GM10847 (cell line): ENCODE data around the gene PCDHGA3.

Experiments used
- POLR2A ChIP-seq: IDR thresholded peaks from 2 replicates; pipeline ENCODE4 v1.6.1; 2011; ENCODE audit not compliant: insufficient read length; ENCODE audit errors: extremely low read depth

PCDHGA3 gene

DNA sequence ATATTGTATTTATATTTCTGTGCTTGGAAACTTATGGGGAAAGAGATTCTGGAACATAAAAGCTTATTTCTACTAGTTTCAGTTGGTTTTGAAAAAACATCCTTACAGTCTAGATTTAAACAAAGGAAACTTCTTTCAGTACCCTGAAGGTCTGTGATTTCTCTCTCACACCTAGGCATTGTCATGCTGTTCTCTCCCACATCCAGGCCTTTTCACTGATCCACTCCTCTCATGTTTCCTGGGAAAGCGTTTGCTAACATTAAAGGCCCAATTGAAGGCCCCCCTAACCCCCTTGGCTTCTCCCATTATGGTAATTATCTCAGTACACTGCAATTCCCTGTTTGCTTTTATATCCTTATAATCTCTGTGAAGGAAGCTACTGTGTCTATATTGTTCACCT is 856 bp upstream of the PCDHGA3 start:
- TF ChIP-seq POLR2A: no peak

DNA sequence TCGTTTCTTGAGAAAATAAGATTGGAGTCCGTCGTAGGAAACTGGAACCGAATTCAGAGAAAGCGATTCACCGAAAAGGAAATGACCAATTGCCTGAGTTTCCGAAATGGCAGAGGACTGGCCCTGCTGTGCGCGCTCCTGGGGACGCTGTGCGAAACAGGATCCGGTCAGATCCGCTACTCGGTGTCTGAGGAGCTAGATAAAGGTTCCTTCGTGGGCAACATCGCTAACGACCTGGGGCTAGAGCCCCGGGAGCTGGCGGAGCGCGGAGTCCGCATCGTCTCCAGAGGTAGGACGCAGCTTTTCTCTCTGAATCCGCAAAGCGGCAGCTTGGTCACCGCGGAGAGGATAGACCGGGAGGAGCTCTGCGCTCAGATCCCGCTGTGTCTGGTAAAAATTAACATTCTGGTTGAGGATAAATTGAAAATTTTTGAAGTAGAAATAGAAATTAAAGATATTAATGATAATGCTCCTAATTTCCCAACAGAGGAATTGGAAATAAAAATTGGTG is 379 bp downstream of the PCDHGA3 start:
- TF ChIP-seq POLR2A: no peak

- no peak for TF ChIP-seq POLR2A
Measured at GRCh38 chr5:141345327-141345726, 1.7 kb downstream of the PCDHGA3 start.

GRCh38 chr5:141349917-141350619 is 6.4 kb downstream of the PCDHGA3 start, which contains the start of gene PCDHGB1:
Gene PCDHGB1, plus strand, starts transcription at chr5:141350099. Its CDS starts 162 bp downstream, at chr5:141350261.
- TF ChIP-seq POLR2A: no peak

- no peak for TF ChIP-seq POLR2A
Measured at GRCh38 chr5:141351591-141351990, 8.0 kb downstream of the PCDHGA3 start.

- TF ChIP-seq POLR2A: no peak
Measured at GRCh38 chr5:141354900-141355469, 11.4 kb downstream of the PCDHGA3 start, which contains the start of gene PCDHGA4. Gene PCDHGA4, plus strand, starts transcription at chr5:141355021. Its CDS starts 87 bp downstream, at chr5:141355108.

- TF ChIP-seq POLR2A: no peak
Measured at GRCh38 chr5:141355641-141356040, 12.0 kb downstream of the PCDHGA3 start.

DNA sequence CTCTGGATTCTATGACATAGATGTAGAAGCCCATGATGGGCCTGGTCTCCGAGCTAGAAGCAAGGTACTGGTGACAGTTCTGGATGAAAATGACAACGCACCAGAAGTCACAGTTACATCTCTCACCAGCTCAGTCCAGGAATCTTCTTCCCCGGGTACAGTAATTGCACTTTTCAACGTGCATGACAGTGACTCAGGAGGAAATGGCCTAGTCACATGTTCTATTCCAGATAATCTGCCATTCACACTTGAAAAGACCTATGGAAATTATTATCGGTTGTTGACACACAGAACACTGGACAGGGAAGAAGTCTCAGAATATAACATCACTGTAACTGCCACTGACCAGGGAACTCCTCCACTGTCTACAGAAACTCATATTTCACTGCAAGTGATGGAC is 12.5 kb downstream of the PCDHGA3 start:
- TF ChIP-seq POLR2A: no peak

GRCh38 chr5:141356950-141357349 is 13.3 kb downstream of the PCDHGA3 start:
- no peak for TF ChIP-seq POLR2A

GRCh38 chr5:141359790-141360426 is 16.3 kb downstream of the PCDHGA3 start, which contains the start of gene PCDHGB2:
Gene PCDHGB2, plus strand, starts transcription at chr5:141359994. Its CDS starts 142 bp downstream, at chr5:141360136.
- no peak for TF ChIP-seq POLR2A

- no peak for TF ChIP-seq POLR2A
Measured at GRCh38 chr5:141360685-141361084, 17.1 kb downstream of the PCDHGA3 start.

GRCh38 chr5:141362719-141363118 is 19.1 kb downstream of the PCDHGA3 start:
- TF ChIP-seq POLR2A: no peak

GRCh38 chr5:141363952-141364660 is 20.5 kb downstream of the PCDHGA3 start, which contains the start of gene PCDHGA5:
Gene PCDHGA5, plus strand, starts transcription at chr5:141364162. Its CDS starts 169 bp downstream, at chr5:141364331.
- no peak for TF ChIP-seq POLR2A

GRCh38 chr5:141366016-141366896 is 22.6 kb downstream of the PCDHGA3 start:
- TF ChIP-seq POLR2A: no peak
